Measurements from ENCODE around the gene IL17RC. TPM values are rescaled to one million over a fixed set of nuclear protein-coding genes. Genes with fewer than 3 reads are reported as not detected.

The IL17RC gene
- total RNA-seq, 2 experiments from 2014 or later = 0.22 to 0.32 TPM

GRCh38 chr3:9951126-9951525 lies 34.2 kb downstream of the IL17RC start:
- Mint-ChIP-seq H3K27me3 (no peaks in the 10 kb centered on the region), H3K4me3 (peak overlapping the region; percentile 84), H3K4me1 (ENCODE audit: low read depth) (peaks cover 15% of the 10 kb centered on the region), H3K27ac (peak overlapping the region; percentile 80), H3K36me3 (ENCODE audit: low read depth) (peaks cover 2% of the 10 kb centered on the region), H3K9me3 (no peaks in the 10 kb centered on the region)
- POLR2A ChIA-PET = interaction anchor here (0.6 to 3.9 kb wide), 7 partner anchors 13 to 178 kb away, joined by 3 to 36 read pairs (median 3); partner anchors contain the start of genes CRELD1, FANCD2 and IL17RE
- CTCF ChIA-PET = interaction anchor here (0.7 to 3.9 kb wide), 3 partner anchors 18 to 43 kb away, joined by 5 to 11 read pairs (median 5); partner anchors contain the start of gene CRELD1
- intact Hi-C loops (cut with micrococcal nuclease) = no loop called here
- TF ChIP-seq, protein P1, sequence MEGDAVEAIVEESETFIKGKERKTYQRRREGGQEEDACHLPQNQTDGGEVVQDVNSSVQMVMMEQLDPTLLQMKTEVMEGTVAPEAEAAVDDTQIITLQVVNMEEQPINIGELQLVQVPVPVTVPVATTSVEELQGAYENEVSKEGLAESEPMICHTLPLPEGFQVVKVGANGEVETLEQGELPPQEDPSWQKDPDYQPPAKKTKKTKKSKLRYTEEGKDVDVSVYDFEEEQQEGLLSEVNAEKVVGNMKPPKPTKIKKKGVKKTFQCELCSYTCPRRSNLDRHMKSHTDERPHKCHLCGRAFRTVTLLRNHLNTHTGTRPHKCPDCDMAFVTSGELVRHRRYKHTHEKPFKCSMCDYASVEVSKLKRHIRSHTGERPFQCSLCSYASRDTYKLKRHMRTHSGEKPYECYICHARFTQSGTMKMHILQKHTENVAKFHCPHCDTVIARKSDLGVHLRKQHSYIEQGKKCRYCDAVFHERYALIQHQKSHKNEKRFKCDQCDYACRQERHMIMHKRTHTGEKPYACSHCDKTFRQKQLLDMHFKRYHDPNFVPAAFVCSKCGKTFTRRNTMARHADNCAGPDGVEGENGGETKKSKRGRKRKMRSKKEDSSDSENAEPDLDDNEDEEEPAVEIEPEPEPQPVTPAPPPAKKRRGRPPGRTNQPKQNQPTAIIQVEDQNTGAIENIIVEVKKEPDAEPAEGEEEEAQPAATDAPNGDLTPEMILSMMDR (IDR thresholded peaks at IDR 0.05) = no peak
- DNase-seq (peak; percentile 56), ATAC-seq (peak; percentile 35)

GRCh38 chr3:9951598-9951961 lies 34.7 kb downstream of the IL17RC start:
- intact Hi-C loops (cut with micrococcal nuclease) = no loop called here
- peak overlapping the region; percentile 80 for H3K27ac Mint-ChIP-seq
- no peaks in the 10 kb centered on the region for H3K36me3 Mint-ChIP-seq (ENCODE audit: low read depth)
- ChIA-PET CTCF (interaction anchor here (0.7 to 3.9 kb wide), 4 partner anchors 19 to 42 kb away, joined by 5 to 11 read pairs (median 6); partner anchors contain the start of gene CRELD1), POLR2A (interaction anchor here (0.6 to 3.9 kb wide), 9 partner anchors 12 to 108 kb away, joined by 3 to 36 read pairs (median 3); partner anchors contain the start of genes CRELD1, FANCD2, IL17RE and RPUSD3)
- H3K9me3 Mint-ChIP-seq = no peaks in the 10 kb centered on the region
- ATAC-seq (peak; percentile 32), DNase-seq (peak; percentile 29)
- no peaks in the 10 kb centered on the region for H3K27me3 Mint-ChIP-seq
- H3K4me3 Mint-ChIP-seq = peak overlapping the region; percentile 84
- TF ChIP-seq, protein P1 (IDR thresholded peaks at IDR 0.05) = no peak
- H3K4me1 Mint-ChIP-seq (ENCODE audit: low read depth) = peaks cover 13% of the 10 kb centered on the region

DNA sequence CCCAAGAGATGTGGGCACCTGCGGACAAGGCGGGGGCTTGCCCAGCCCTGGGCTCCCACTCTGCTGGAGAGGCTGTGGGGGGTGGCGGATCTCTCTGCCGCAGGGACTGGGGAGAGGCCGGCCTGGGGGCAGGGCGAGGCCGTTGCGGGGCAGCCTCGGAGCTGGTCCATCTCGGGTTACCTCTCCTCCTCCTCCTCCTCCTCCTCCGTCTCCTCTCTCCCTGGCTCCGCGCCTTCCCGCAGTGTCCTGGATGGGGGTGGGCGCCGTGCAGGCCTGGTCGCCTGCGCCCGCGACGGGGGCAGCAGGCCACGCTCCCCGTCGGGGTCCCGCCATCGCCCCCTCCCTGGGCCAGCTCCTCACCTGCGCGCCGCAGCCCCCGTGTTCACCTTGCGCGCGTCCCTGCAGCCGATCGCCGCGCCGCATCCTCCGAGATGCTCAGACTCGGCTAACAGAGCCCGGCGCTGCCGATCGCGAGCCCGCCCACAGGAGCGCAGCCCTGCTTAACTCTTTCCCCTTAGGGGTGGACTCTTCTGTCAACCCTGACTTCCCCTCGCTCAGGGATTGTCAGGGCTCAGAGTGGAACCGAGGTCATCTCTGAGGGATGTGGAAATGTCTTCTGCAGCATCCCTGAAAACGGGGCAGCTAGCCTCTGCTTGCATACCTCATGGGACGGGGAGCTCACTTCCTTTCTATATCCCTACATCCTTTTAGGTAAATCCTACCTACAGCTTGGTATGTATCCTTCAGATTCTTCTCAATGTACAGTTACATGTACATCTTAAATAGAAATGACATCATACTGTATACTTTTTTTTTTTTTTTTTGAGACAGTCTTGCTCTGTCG lies 35.3 kb downstream of the IL17RC start, which contains the start of gene PRRT3:
TSS of gene PRRT3 (minus strand) at position 447 of the 844 bp plus-strand sequence. CDS start 2,293 bp downstream, outside the sequence.
- POLR2A ChIA-PET = interaction anchor here (0.6 to 3.9 kb wide), 9 partner anchors 12 to 109 kb away, joined by 3 to 36 read pairs (median 3); partner anchors contain the start of genes CRELD1, FANCD2, IL17RE and RPUSD3
- intact Hi-C loops (cut with micrococcal nuclease) = no loop called here
- no peaks in the 10 kb centered on the region for H3K36me3 Mint-ChIP-seq (ENCODE audit: low read depth)
- DNase-seq (peak; percentile 81), ATAC-seq (peak; percentile 87)
- CTCF ChIA-PET = interaction anchor here (1.2 to 1.6 kb wide), 4 partner anchors 19 to 125 kb away, joined by 3 to 7 read pairs (median 5); partner anchors contain the start of gene CRELD1
- H3K9me3 Mint-ChIP-seq = no peaks in the 10 kb centered on the region
- H3K4me1 Mint-ChIP-seq (ENCODE audit: low read depth) = peaks cover 13% of the 10 kb centered on the region
- TF ChIP-seq, protein P1 (IDR thresholded peaks at IDR 0.05) = no peak
- H3K27me3 Mint-ChIP-seq = no peaks in the 10 kb centered on the region
- H3K4me3 Mint-ChIP-seq = peak within 1 kb of the TSS; percentile 84
- H3K27ac Mint-ChIP-seq = peak within 1 kb of the TSS; percentile 80

DNA sequence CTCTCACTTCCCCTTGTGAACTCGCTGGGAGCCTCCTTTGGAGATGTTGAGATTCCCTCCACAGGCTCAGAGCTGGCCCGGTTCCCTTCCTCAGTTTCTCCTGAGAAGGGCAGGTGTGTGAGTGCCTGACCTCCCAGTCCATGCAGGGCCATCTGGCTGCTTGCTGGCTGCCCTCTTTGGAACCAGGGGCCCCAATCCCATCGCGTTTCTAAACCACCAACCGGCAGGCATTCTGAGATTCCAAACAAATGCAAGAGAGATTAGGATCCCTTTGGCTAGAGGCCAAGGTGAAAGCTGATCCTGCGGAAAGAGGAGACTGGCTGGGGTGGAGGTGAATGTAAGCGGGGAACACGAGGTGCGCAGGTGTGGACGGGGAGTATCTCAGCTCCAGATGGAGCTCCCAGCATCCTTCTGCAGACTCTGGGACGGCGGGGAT lies 38.2 kb downstream of the IL17RC start:
- CTCF ChIA-PET = interaction anchor here (0.8 to 1.7 kb wide), 2 partner anchors 9 to 22 kb away, joined by 4 to 5 read pairs; no protein-coding TSS in a partner anchor
- intact Hi-C loops (cut with micrococcal nuclease) = no loop called here
- H3K36me3 Mint-ChIP-seq (ENCODE audit: low read depth) = no peaks in the 10 kb centered on the region
- H3K9me3 Mint-ChIP-seq = no peaks in the 10 kb centered on the region
- no peaks in the 10 kb centered on the region for H3K27me3 Mint-ChIP-seq
- TF ChIP-seq, protein P1 (IDR thresholded peaks at IDR 0.05) = no peak
- peaks cover 13% of the 10 kb centered on the region for H3K4me1 Mint-ChIP-seq (ENCODE audit: low read depth)
- H3K4me3 Mint-ChIP-seq = no peak overlapping the region
- ATAC-seq = no peak
- DNase-seq = no peak
- no peak overlapping the region for H3K27ac Mint-ChIP-seq
- POLR2A ChIA-PET = interaction anchor here (0.7 to 2.3 kb wide), 4 partner anchors 9 to 13 kb away, joined by 3 to 6 read pairs (median 4); no protein-coding TSS in a partner anchor
